K562 (cell line): ENCODE results near the gene CCL3. TPM values are rescaled to one million over a fixed set of nuclear protein-coding genes. Genes with fewer than 3 reads are reported as not detected.

Experiments used
- ATAC-seq: fragments of 200-7000 bp; cut with Tn5 transposase; 3 replicates; pipeline ENCODE4 v1.9.1; 2020; ENCODE audit warnings: moderate library complexity
- BruUV-seq: library from RNA; stranded (reverse); fragments of 400-500 nt; replicated peaks from 2 replicates; lab custom pipeline; 2021; lab: Mats Ljungman, UMichigan
- CTCF ChIA-PET: fragments of 300-600 bp; formaldehyde crosslinking; extraction: SDS; loops from one replicate; lab custom pipeline; 2021; ENCODE audit warnings: low intra/inter-chr PET ratio; lab: Yijun Ruan, JAX
- POLR2A ChIA-PET: fragments of 300-600, 350-650 bp; sonication (Branson Sonifier 250); formaldehyde crosslinking; extraction: SDS; loops from one replicate; lab custom pipeline; 2021; ENCODE audit warnings: antibody characterized with exemption, inconsistent platforms; lab: Yijun Ruan, JAX
- DNase-seq, 4 experiments: peaks; one replicate each; pipeline versions ENCODE4 v3.0.0 to v3.0.0-alpha.2; 2011 to 2018; ENCODE audit warnings: low spot score in 3 of 4, mixed read lengths in 3 of 4; ENCODE audit errors: extremely low read depth in 1 of 4
- FAIRE-seq: peaks from 2 replicates; lab custom pipeline; 2011; peaks lifted over from hg19 to GRCh38; lab: Jason Lieb, UNC
- H2AFZ ChIP-seq: 2 replicates; pipeline ENCODE4 v1.6.0; 2011; ENCODE audit warnings: low read depth, low read length, control low read depth, inconsistent platforms
- H3K27ac ChIP-seq: fragments of 200-600 bp; 3 replicates; pipeline ENCODE4 v1.8.0; 2011; ENCODE audit warnings: low read depth, mild to moderate bottlenecking, control low read depth, inconsistent platforms, low read length, moderate library complexity, mixed read lengths; ENCODE audit errors: extremely low read depth
- H3K27me3 ChIP-seq, 2 experiments: fragments of 300-600 bp in 1 of 2; 2 replicates in 1 of 2; 3 replicates in 1 of 2; pipeline versions ENCODE4 v1.6.0 to v1.8.0; 2011; ENCODE audit warnings: inconsistent platforms in 2 of 2, low read length in 2 of 2, mild to moderate bottlenecking in 1 of 2, mixed read lengths in 1 of 2, moderate library complexity in 1 of 2; ENCODE audit not compliant: control insufficient read depth in 2 of 2, insufficient read depth in 2 of 2
- H3K36me3 ChIP-seq: fragments of 300-600 bp; 3 replicates; pipeline ENCODE4 v1.8.0; 2011; ENCODE audit warnings: mild to moderate bottlenecking, low read length, inconsistent platforms; ENCODE audit not compliant: control insufficient read depth, insufficient read depth
- H3K4me1 ChIP-seq, 2 experiments: fragments of 200-600 bp in 1 of 2; replicated peaks in 1 of 2; 2 replicates in 1 of 2; 3 replicates in 1 of 2; pipeline versions ENCODE4 v1.5.1 to v1.8.0; 2011; ENCODE audit warnings: inconsistent platforms in 2 of 2, low read length in 2 of 2, mild to moderate bottlenecking in 1 of 2, mixed read lengths in 1 of 2, moderate library complexity in 1 of 2; ENCODE audit not compliant: control insufficient read depth in 2 of 2, insufficient read depth in 2 of 2
- H3K4me2 ChIP-seq: 2 replicates; pipeline ENCODE4 v1.6.1; 2011; ENCODE audit warnings: low read length, control low read depth, inconsistent platforms, mixed read lengths; ENCODE audit not compliant: insufficient read depth
- H3K4me3 ChIP-seq: fragments of 200-600 bp; sonication (generic), shearing (Covaris generic); 2 replicates; pipeline ENCODE4 v1.5.1; 2016; ENCODE audit warnings: control low read depth, inconsistent platforms
- H3K79me2 ChIP-seq: fragments of 200-600 bp; 3 replicates; pipeline ENCODE4 v1.8.0; 2011; ENCODE audit warnings: low read length, inconsistent platforms; ENCODE audit not compliant: control insufficient read depth, insufficient read depth
- H3K9ac ChIP-seq, 2 experiments: 2 replicates each; pipeline versions ENCODE4 v1.6.0 to v1.6.1; 2011; ENCODE audit warnings: low read depth in 2 of 2, low read length in 2 of 2, control low read depth in 1 of 2, inconsistent platforms in 1 of 2, mild to moderate bottlenecking in 1 of 2, mixed read lengths in 1 of 2; ENCODE audit not compliant: insufficient read depth in 1 of 2
- H3K9me1 ChIP-seq: one replicate; pipeline ENCODE4 v1.6.0; 2011; ENCODE audit warnings: inconsistent platforms, mild to moderate bottlenecking, low read length, moderate library complexity; ENCODE audit not compliant: control insufficient read depth, insufficient read depth
- H3K9me3 ChIP-seq: replicated peaks from 2 replicates; pipeline ENCODE4 v1.5.1; 2011; ENCODE audit warnings: low read depth, low read length, inconsistent platforms; ENCODE audit not compliant: control insufficient read depth, insufficient read depth
- H4K20me1 ChIP-seq: replicated peaks from 2 replicates; pipeline ENCODE4 v1.6.1; 2011; ENCODE audit warnings: low read length, inconsistent platforms, mixed read lengths; ENCODE audit not compliant: control insufficient read depth, insufficient read depth
- ARID4B ChIP-seq: sonication (generic); formaldehyde crosslinking; IDR thresholded peaks from 2 replicates; pipeline ENCODE4 v1.8.0; 2022; ENCODE audit warnings: mild to moderate bottlenecking, missing genetic modification reagents
- BRD4 ChIP-seq: fragments of 200-600 bp; sonication (generic); IDR thresholded peaks from 2 replicates; pipeline ENCODE4 v1.6.1; 2017; ENCODE audit warnings: inconsistent platforms
- NCOA1 ChIP-seq: fragments of 450-650 bp; IDR thresholded peaks from 2 replicates; pipeline ENCODE4 v1.6.1; 2016; ENCODE audit warnings: low read depth
- RERE ChIP-seq: sonication (generic); formaldehyde crosslinking; IDR thresholded peaks from 2 replicates; pipeline ENCODE4 v1.8.0; 2023; ENCODE audit warnings: missing genetic modification reagents, mild to moderate bottlenecking, borderline replicate concordance
- RHOXF2B ChIP-seq: fragments of 250-450 bp; sonication (Bioruptor Pico); conservative IDR thresholded peaks from 2 replicates; pipeline ENCODE4 v1.5.1; 2021
- SFPQ ChIP-seq: fragments of 200-400 bp; formaldehyde crosslinking; IDR thresholded peaks from 2 replicates; pipeline ENCODE4 v1.6.1; 2017; ENCODE audit warnings: mild to moderate bottlenecking, low read depth, low read length, moderate library complexity
- YBX1 ChIP-seq: fragments of 450-650 bp; IDR thresholded peaks from 2 replicates; pipeline ENCODE4 v1.7.1; 2016; ENCODE audit warnings: mild to moderate bottlenecking
- WGBS: fragments of 100-300 bp; shearing (Covaris generic); methylation state at CpG from one replicate; pipeline ENCODE4 v1.1.6; 2016; ENCODE audit warnings: low coverage, mixed read lengths; ENCODE audit not compliant: insufficient coverage; ENCODE audit errors: missing lambda C conversion rate; 5-methylcytosine and 5-hydroxymethylcytosine counted together
- in situ Hi-C: fragments of 300-500 bp; cut with MboI; formaldehyde crosslinking; loops from 4 replicates; pipeline ENCODE4 v1.15.0; 2018; ENCODE audit warnings: inconsistent platforms, mixed read lengths
- intact Hi-C: fragments of 100-400 bp; cut with micrococcal nuclease; formaldehyde crosslinking; loops from 2 replicates; pipeline ENCODE4 v1.14.2; 2022
- polyA plus RNA-seq, 8 experiments: library from polyadenylated mRNA; depleted of rRNA in 4 of 8; stranded (reverse) in 5 of 8; unstranded in 3 of 8; fragments of >200 nt; fragmentation: Nextera tagmentation in 2 of 8; fragmentation: Illumina TruSeq in 1 of 8; extraction: Ambion mirVana in 2 of 8; extraction: Trizol in 1 of 8; gene quantifications; 2 replicates each; pipeline versions ENCODE4 v1.2.1 to v1.2.3, GENCODE V29; 2011 to 2014; ENCODE audit warnings: inconsistent platforms in 1 of 8, missing spikeins in 1 of 8
- total RNA-seq, 7 experiments: library from RNA; depleted of rRNA in 6 of 7; stranded (reverse); fragments of >200 nt in 6 of 7; fragmentation: Illumina TruSeq in 2 of 7; extraction: Trizol in 2 of 7; gene quantifications; 2 replicates each; pipeline versions ENCODE4 v1.2.1 to v1.2.3, GENCODE V29; 2011 to 2021; ENCODE audit warnings: low replicate concordance in 1 of 7

The CCL3 gene
- total and polyA plus RNA-seq, 9 of the 15 experiments (the other 6 are each of a cell fraction or from before 2014, with no cell fraction given): 0.58 TPM; not detected in 8

GRCh38 chr17:36070427-36070826, 19.5 kb downstream of the CCL3 start:
- in situ Hi-C loops: no loop called here
- WGBS: 0% methylated on average over 3 of the region's 3 CpGs
- H3K9me1 ChIP-seq: no peaks in the 10 kb centered on the region
- peaks cover 2 to 9% of the 10 kb centered on the region in 2 experiments; a peak in 4 of 5 replicates for H3K27me3 ChIP-seq
- no peaks in the 10 kb centered on the region; a peak in 1 of 5 replicates for H3K4me1 ChIP-seq
- no peak overlapping the region for H3K9ac ChIP-seq
- no peak overlapping the region for H3K4me3 ChIP-seq
- no peak overlapping the region for H2AFZ ChIP-seq
- no peak for ATAC-seq
- no peaks in the 10 kb centered on the region for H3K36me3 ChIP-seq
- no peak for DNase-seq
- H4K20me1 ChIP-seq: no peaks in the 10 kb centered on the region
- intact Hi-C loops: loop anchor here (5.0 to 10.0 kb wide), 2 partner anchors 103 to 226 kb away; no protein-coding TSS in a partner anchor
- FAIRE-seq: no peak
- ChIA-PET CTCF (no interaction called here), POLR2A (no interaction called here)
- H3K27ac ChIP-seq: no peak overlapping the region
- H3K4me2 ChIP-seq: no peak overlapping the region
- no peaks in the 10 kb centered on the region for H3K79me2 ChIP-seq
- H3K9me3 ChIP-seq: no peaks in the 10 kb centered on the region
- no TSS peak for BruUV-seq
- TF ChIP-seq SFPQ: no peak
- TF ChIP-seq RERE (CRISPR knock-in tag): no peak
- no peak for TF ChIP-seq ARID4B (CRISPR knock-in tag)
- no peak for TF ChIP-seq BRD4
- no peak for TF ChIP-seq YBX1
- TF ChIP-seq RHOXF2B: no peak
- no peak for TF ChIP-seq NCOA1
